ENCODE data around the gene FSTL4. TPM values are rescaled to one million over a fixed set of nuclear protein-coding genes. Genes with fewer than 3 reads are reported as not detected.

The FSTL4 gene
- total RNA-seq, 4 donors from 2014 or later, result 0.27 to 1.6 (median 0.35) TPM; not detected in 1

DNA sequence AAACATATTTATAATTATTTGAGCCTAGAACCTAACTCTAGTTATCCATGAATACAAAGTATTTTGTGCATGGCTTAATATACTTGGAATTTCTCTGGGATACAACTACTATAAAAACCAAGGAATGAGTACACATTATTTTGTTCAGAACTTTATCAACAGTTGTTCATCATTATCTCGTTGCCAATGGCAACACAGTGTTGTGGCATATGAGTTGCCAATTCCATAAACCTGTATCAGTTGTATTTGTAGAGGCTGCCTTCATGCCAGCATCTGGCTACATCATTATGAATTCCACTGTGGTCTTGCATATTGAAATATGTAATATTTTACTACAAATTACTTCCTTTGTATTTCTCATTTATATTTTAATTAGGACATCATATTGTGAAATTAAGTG is 250.4 kb downstream of the FSTL4 start:
- no peak for DNase-seq
- no peak for TF ChIP-seq POLR2A (IDR thresholded peaks at IDR 0.05)
- TF ChIP-seq, protein P1, sequence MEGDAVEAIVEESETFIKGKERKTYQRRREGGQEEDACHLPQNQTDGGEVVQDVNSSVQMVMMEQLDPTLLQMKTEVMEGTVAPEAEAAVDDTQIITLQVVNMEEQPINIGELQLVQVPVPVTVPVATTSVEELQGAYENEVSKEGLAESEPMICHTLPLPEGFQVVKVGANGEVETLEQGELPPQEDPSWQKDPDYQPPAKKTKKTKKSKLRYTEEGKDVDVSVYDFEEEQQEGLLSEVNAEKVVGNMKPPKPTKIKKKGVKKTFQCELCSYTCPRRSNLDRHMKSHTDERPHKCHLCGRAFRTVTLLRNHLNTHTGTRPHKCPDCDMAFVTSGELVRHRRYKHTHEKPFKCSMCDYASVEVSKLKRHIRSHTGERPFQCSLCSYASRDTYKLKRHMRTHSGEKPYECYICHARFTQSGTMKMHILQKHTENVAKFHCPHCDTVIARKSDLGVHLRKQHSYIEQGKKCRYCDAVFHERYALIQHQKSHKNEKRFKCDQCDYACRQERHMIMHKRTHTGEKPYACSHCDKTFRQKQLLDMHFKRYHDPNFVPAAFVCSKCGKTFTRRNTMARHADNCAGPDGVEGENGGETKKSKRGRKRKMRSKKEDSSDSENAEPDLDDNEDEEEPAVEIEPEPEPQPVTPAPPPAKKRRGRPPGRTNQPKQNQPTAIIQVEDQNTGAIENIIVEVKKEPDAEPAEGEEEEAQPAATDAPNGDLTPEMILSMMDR (IDR thresholded peaks at IDR 0.05), result no peak
- H3K9me3 ChIP-seq, result no peaks in the 10 kb centered on the region
- no peaks in the 10 kb centered on the region for H3K27me3 ChIP-seq
- no peak overlapping the region for H3K4me3 ChIP-seq
- no peaks in the 10 kb centered on the region for H3K4me1 ChIP-seq
- H3K36me3 ChIP-seq, result no peaks in the 10 kb centered on the region
- H3K27ac ChIP-seq, result no peak overlapping the region

DNA sequence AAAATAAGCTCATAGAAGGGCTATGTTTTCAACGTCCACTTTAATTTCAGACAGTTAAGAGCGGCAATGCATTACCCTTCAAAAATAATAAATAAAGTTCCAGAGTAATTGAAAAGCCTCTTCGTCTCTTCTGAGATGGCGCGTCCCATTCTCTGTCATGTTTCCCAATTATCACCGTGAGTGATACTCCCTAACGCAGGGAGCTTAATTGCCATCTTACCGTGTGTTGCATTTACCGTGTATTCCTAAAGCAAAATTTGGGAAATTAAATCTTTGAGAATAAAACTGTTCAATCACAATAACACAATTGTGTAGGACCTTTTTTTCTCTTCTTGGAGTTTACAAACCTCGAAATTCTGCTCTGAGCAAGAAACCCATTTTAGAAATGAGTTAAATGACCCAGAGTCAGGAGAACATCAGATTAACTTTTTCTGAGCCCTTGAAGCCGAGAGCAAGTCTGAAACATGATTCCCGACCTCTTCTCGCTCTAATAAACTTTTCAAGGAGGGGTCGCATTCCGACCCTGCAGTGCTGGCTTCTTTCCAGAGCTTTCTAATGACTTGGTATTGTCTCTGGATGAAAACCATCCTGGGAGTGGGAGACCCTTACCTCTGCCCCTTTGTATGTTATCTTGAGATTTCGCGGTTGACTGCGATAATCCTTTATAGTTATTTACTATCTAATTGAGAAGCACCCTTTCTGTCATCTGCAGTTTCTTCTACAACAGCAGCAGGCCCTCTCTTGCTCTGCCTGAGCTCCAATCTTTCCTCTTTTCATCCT is 251.5 kb downstream of the FSTL4 start:
- Histone ChIP-seq H3K4me1 (no peaks in the 10 kb centered on the region), H3K27me3 (no peaks in the 10 kb centered on the region), H3K9me3 (no peaks in the 10 kb centered on the region), H3K4me3 (no peak overlapping the region), H3K27ac (no peak overlapping the region), H3K36me3 (no peaks in the 10 kb centered on the region)
- DNase-seq, result no peak
- no peak for TF ChIP-seq POLR2A (IDR thresholded peaks at IDR 0.05)
- TF ChIP-seq, protein P1 (IDR thresholded peaks at IDR 0.05), result no peak

DNA sequence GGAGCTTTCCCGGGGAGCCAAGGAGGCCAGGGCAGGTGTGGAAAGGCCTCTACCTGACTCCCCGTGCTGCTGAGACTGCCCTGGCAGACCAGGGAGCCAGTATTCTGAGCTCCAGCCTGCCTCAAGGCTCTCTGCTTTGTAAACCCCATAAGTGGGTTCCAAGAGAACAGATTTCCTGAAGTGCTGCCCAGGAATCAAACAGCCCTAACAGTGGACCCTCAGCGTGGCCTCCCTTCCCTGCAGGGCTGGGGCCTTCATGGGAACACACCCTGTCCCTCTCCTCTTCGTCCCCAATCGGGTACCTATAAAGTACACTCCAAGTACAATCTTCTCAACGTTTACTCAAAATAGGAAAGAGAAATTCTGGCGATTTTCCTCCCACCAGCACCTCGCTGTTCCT is 252.5 kb downstream of the FSTL4 start:
- Histone ChIP-seq H3K27me3 (no peaks in the 10 kb centered on the region), H3K36me3 (no peaks in the 10 kb centered on the region), H3K27ac (no peak overlapping the region), H3K4me1 (no peaks in the 10 kb centered on the region), H3K4me3 (no peak overlapping the region), H3K9me3 (no peaks in the 10 kb centered on the region)
- DNase-seq, result no peak
- no peak for TF ChIP-seq POLR2A (IDR thresholded peaks at IDR 0.05)
- TF ChIP-seq, protein P1 (IDR thresholded peaks at IDR 0.05), result no peak

DNA sequence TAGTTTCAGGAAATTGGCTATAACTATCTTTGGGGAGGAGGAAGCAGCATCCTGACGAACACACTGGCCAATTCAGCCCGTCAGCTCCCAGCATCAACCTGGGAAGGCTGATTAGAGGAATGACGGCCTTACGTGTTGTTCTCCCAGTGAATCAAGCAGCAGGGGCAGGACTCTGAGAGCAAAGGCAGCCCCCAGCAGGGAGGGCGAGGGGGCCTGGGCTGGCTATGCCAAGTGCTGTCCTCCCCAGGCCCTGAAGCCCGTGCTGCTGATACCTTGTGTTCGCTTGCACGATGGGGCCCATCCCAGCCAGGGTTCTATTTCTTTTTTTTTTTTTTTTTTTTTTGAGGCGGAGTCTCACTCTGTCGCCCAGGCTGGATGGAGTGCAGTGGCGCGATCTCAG is 254.1 kb downstream of the FSTL4 start:
- Histone ChIP-seq H3K36me3 (no peaks in the 10 kb centered on the region), H3K9me3 (no peaks in the 10 kb centered on the region), H3K27me3 (no peaks in the 10 kb centered on the region), H3K27ac (no peak overlapping the region), H3K4me3 (no peak overlapping the region), H3K4me1 (no peaks in the 10 kb centered on the region)
- no peak for TF ChIP-seq POLR2A (IDR thresholded peaks at IDR 0.05)
- TF ChIP-seq, protein P1 (IDR thresholded peaks at IDR 0.05), result no peak
- DNase-seq, result no peak

DNA sequence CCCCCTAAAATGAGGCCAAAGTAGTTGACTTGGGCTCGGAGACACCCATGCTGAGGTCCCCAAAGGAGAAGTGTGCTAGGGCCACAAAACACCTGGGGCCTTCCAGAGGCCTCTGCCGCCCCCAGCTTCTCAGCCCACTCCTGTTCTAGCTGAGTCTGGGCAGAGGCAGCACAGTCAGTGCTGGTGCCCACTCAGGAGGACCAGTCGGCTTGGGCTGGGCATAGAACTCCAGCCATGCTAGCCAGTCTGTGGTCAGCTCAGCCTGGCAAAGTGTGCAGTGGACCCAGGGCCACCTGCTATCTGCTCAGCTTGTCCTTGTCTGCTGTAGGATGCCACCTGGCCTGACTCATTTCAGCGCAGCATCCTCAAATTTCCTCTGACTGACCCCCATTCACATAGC is 254.6 kb downstream of the FSTL4 start:
- no peak for DNase-seq
- no peak overlapping the region for H3K4me3 ChIP-seq
- H3K4me1 ChIP-seq, result no peaks in the 10 kb centered on the region
- no peaks in the 10 kb centered on the region for H3K9me3 ChIP-seq
- H3K27ac ChIP-seq, result no peak overlapping the region
- TF ChIP-seq POLR2A (IDR thresholded peaks at IDR 0.05), result no peak
- TF ChIP-seq, protein P1 (IDR thresholded peaks at IDR 0.05), result no peak
- H3K36me3 ChIP-seq, result no peaks in the 10 kb centered on the region
- H3K27me3 ChIP-seq, result no peaks in the 10 kb centered on the region

Measured in Peyer's patch (tissue), 4 donors.